22Rv1 (cell line): ENCODE data around the gene CCDC7.
"Not testable (repeated sequence)": the region's sequence is repeated elsewhere in the genome, so short reads cannot be mapped to it uniquely, and the experiment has no call there.

Experiments
- H3K27ac ChIP-seq: fragments of 450-650 bp; 2 replicates; pipeline ENCODE4 v1.5.1; 2017
- CTCF ChIP-seq: fragments of 450-650 bp; IDR thresholded peaks from 2 replicates; pipeline ENCODE4 v1.5.1; 2017; ENCODE audit warnings: mild to moderate bottlenecking
- ZFX ChIP-seq: fragments of 450-650 bp; IDR thresholded peaks from 2 replicates; pipeline ENCODE4 v1.6.1; 2017; ENCODE audit warnings: antibody characterized with exemption, borderline replicate concordance

CCDC7 gene

GRCh38 chr10:32489901-32490300 is 44.0 kb downstream of the CCDC7 start:
- H3K27ac ChIP-seq = no peak overlapping the region
- no peak for TF ChIP-seq CTCF
- TF ChIP-seq ZFX = no peak

- H3K27ac ChIP-seq = not testable (repeated sequence)
Measured at GRCh38 chr10:32494562-32494961, 48.6 kb downstream of the CCDC7 start.

GRCh38 chr10:32500136-32500535 is 54.2 kb downstream of the CCDC7 start:
- H3K27ac ChIP-seq = not testable (repeated sequence)

- no peak overlapping the region for H3K27ac ChIP-seq
- TF ChIP-seq ZFX (no peak), CTCF (no peak)
Measured at GRCh38 chr10:32501906-32502305, 56.0 kb downstream of the CCDC7 start.

- H3K27ac ChIP-seq = not testable (repeated sequence)
Measured at GRCh38 chr10:32505762-32506420, 60.0 kb downstream of the CCDC7 start.

GRCh38 chr10:32511599-32511998 is 65.7 kb downstream of the CCDC7 start:
- no peak overlapping the region for H3K27ac ChIP-seq
- TF ChIP-seq CTCF = no peak
- no peak for TF ChIP-seq ZFX

- no peak overlapping the region for H3K27ac ChIP-seq
- TF ChIP-seq CTCF = no peak
- no peak for TF ChIP-seq ZFX
Measured at GRCh38 chr10:32516567-32517495, 70.9 kb downstream of the CCDC7 start.

- no peak for TF ChIP-seq ZFX
- no peak for TF ChIP-seq CTCF
- no peak overlapping the region for H3K27ac ChIP-seq
Measured at GRCh38 chr10:32530231-32530630, 84.3 kb downstream of the CCDC7 start.

GRCh38 chr10:32538256-32538655 is 92.3 kb downstream of the CCDC7 start:
- H3K27ac ChIP-seq = no peak overlapping the region
- TF ChIP-seq ZFX (no peak), CTCF (no peak)
